CD8-positive, alpha-beta memory T cell (primary cell): Measurements from ENCODE around the gene SHE. TPM values are rescaled to one million over a fixed set of nuclear protein-coding genes. Genes with fewer than 3 reads are reported as not detected.
"Not testable (repeated sequence)": the region's sequence is repeated elsewhere in the genome, so short reads cannot be mapped to it uniquely, and the experiment has no call there.

ENCODE experiments used
- CTCF ChIA-PET: fragments of 350-600 bp; sonication (Branson Sonifier 250); formaldehyde crosslinking; loops from one replicate; lab custom pipeline; 2021; ENCODE audit warnings: antibody characterized with exemption; lab: Charles Lee
- POLR2A ChIA-PET: fragments of 350-600 bp; sonication (Branson Sonifier 250); formaldehyde crosslinking; loops from one replicate; lab custom pipeline; 2021; ENCODE audit warnings: antibody characterized with exemption; lab: Charles Lee
- DNase-seq, 5 donors: peaks; one replicate each; pipeline versions ENCODE4 v3.0.0 to v3.0.0-alpha.2; 2020 to 2022; ENCODE audit warnings: mixed read lengths in 1 of 5
- H3K27ac ChIP-seq: one replicate; pipeline ENCODE4 v1.7.0; 2013; ENCODE audit warnings: low read depth, mild to moderate bottlenecking, low read length, moderate library complexity
- H3K27me3 ChIP-seq: 2 replicates; pipeline ENCODE4 v1.7.0; 2013; ENCODE audit warnings: low read length, mild to moderate bottlenecking; ENCODE audit not compliant: insufficient read depth, poor library complexity, severe bottlenecking
- H3K36me3 ChIP-seq: 2 replicates; pipeline ENCODE4 v1.7.0; 2013; ENCODE audit warnings: mild to moderate bottlenecking, low read length, moderate library complexity; ENCODE audit not compliant: insufficient read depth
- H3K4me1 ChIP-seq: 2 replicates; pipeline ENCODE4 v1.7.0; 2013; ENCODE audit warnings: mild to moderate bottlenecking, low read length, moderate library complexity; ENCODE audit not compliant: insufficient read depth
- H3K4me3 ChIP-seq: 2 replicates; pipeline ENCODE4 v1.7.0; 2013; ENCODE audit warnings: mild to moderate bottlenecking, low read length
- H3K9me3 ChIP-seq: 2 replicates; pipeline ENCODE4 v1.7.0; 2013; ENCODE audit warnings: mild to moderate bottlenecking, low read length
- H3K27ac Mint-ChIP-seq, 8 donors: one replicate each; pipeline ENCODE4 v1.8.0; 2020 to 2021; ENCODE audit warnings: mixed read lengths in 8 of 8, mild to moderate bottlenecking in 6 of 8, inconsistent platforms in 3 of 8, moderate library complexity in 3 of 8
- H3K27me3 Mint-ChIP-seq, 2 donors: one replicate each; pipeline ENCODE4 v1.8.0; 2020 to 2021; ENCODE audit warnings: mixed read lengths in 2 of 2, mild to moderate bottlenecking in 1 of 2, moderate library complexity in 1 of 2
- H3K36me3 Mint-ChIP-seq, 3 donors: one replicate each; pipeline ENCODE4 v1.8.0; 2020 to 2021; ENCODE audit warnings: mixed read lengths in 3 of 3, inconsistent platforms in 1 of 3, mild to moderate bottlenecking in 1 of 3
- H3K4me1 Mint-ChIP-seq, 3 donors: one replicate each; pipeline ENCODE4 v1.8.0; 2020 to 2021; ENCODE audit warnings: mixed read lengths in 3 of 3, inconsistent platforms in 1 of 3, mild to moderate bottlenecking in 1 of 3
- H3K4me3 Mint-ChIP-seq, 7 donors: one replicate each; pipeline ENCODE4 v1.8.0; 2020 to 2021; ENCODE audit warnings: mixed read lengths in 7 of 7, mild to moderate bottlenecking in 6 of 7, moderate library complexity in 4 of 7, inconsistent platforms in 2 of 7
- H3K9me3 Mint-ChIP-seq, 5 donors: one replicate each; pipeline ENCODE4 v1.8.0; 2020 to 2022; ENCODE audit warnings: mixed read lengths in 5 of 5, mild to moderate bottlenecking in 3 of 5, moderate library complexity in 2 of 5, inconsistent platforms in 1 of 5
- polyA plus RNA-seq: library from polyadenylated mRNA; unstranded; fragments of 300-500 nt; fragmentation: Illumina TruSeq; gene quantifications from one replicate; pipeline ENCODE4 v1.2.3, GENCODE V29; 2021
- total RNA-seq, 2 experiments: library from RNA; stranded (reverse); gene quantifications; one replicate each; pipeline ENCODE4 v1.2.3, GENCODE V29; 2021

SHE gene
- total and polyA plus RNA-seq, 3 experiments from 2014 or later: not detected

DNA sequence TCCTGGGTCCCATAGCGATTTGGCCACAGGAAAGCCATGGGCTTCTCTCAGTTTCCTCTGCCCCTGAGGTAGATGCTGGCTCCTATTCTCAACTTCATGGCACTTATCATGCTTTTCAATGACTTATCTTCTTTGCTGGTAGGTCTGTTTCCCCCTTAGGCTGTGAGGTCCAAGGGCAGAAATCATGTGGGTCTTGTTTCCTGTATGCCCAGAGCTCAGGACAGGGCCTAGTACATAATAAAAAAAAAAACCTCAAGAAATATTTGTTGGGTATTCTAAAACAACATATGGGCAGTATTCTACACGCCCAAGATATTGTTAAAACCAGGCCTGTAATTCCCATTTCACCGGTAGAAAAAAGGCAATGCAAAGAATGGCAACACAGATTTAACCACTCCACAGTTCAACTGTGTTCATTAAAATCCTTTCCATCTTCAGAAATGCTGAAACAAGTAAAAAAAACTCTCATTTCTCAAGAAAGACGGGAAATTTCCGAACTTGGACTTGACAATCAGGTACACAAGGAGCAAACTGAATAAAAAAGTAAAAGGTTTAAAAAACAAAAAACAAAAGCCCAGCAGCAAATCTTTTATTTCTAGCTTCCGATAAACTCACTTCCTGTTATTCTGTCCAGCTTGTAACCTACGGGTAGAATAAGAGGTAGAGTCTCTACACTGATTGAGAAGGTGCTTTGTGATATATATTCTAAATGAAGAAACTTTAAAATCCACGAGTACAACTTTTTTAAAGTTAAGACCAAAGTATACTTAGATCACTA, 6.5 kb downstream of the SHE start:
- Histone ChIP-seq H3K4me1 (peaks cover 39% of the 10 kb centered on the region), H3K4me3 (no peak overlapping the region), H3K27ac (no peak overlapping the region), H3K27me3 (peaks cover 3% of the 10 kb centered on the region), H3K9me3 (no peaks in the 10 kb centered on the region), H3K36me3 (no peaks in the 10 kb centered on the region)
- DNase-seq: no peak
- H3K4me3 Mint-ChIP-seq: no peak overlapping the region
- peaks cover 11 to 26% of the 10 kb centered on the region in 2 donors for H3K27me3 Mint-ChIP-seq
- POLR2A ChIA-PET: no interaction called here
- CTCF ChIA-PET: no interaction called here
- peaks cover 35 to 40% (median 39%) of the 10 kb centered on the region in 3 donors for H3K4me1 Mint-ChIP-seq
- peak overlapping the region in 2 of 8 donors; percentile 44 to 64 for H3K27ac Mint-ChIP-seq
- H3K36me3 Mint-ChIP-seq: no peaks in the 10 kb centered on the region
- H3K9me3 Mint-ChIP-seq: no peaks in the 10 kb centered on the region

DNA sequence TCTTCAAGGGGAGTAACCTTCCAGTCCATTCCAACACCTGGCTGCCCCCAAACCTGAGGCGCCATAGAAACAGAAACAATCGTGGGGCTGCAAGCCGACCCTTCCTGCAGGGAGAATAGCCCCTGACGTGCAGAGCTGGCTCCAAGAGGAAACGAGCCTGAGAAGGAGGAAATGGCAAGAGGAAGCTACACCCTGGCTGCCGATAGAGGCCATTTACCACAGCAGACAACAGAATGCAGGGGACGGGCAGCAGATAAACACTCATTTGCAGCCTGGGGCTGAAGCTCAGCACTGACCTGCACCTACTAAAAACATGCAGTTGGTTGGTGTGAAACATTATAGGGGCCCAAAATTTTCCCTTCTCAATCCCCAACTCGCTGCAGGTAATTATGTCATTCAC, 8.9 kb downstream of the SHE start:
- H3K9me3 Mint-ChIP-seq: no peaks in the 10 kb centered on the region
- Histone ChIP-seq H3K27ac (no peak overlapping the region), H3K27me3 (no peaks in the 10 kb centered on the region), H3K9me3 (no peaks in the 10 kb centered on the region), H3K4me1 (peaks cover 39% of the 10 kb centered on the region), H3K36me3 (no peaks in the 10 kb centered on the region), H3K4me3 (no peak overlapping the region)
- peaks cover 35 to 40% (median 36%) of the 10 kb centered on the region in 3 donors for H3K4me1 Mint-ChIP-seq
- peak overlapping the region; percentile 21 to 85 (median 76) for H3K4me3 Mint-ChIP-seq
- CTCF ChIA-PET: interaction anchor here (1.4 kb wide), 1 partner anchor 385 kb away, joined by 5 read pairs; no protein-coding TSS in a partner anchor
- H3K27me3 Mint-ChIP-seq: peaks cover 1 to 4% of the 10 kb centered on the region in 2 donors
- H3K27ac Mint-ChIP-seq: peak overlapping the region in 6 of 8 donors; percentile 4 to 90 (median 68)
- POLR2A ChIA-PET: no interaction called here
- H3K36me3 Mint-ChIP-seq: no peaks in the 10 kb centered on the region
- peak in 1 of 5 donors; percentile 49 for DNase-seq

DNA sequence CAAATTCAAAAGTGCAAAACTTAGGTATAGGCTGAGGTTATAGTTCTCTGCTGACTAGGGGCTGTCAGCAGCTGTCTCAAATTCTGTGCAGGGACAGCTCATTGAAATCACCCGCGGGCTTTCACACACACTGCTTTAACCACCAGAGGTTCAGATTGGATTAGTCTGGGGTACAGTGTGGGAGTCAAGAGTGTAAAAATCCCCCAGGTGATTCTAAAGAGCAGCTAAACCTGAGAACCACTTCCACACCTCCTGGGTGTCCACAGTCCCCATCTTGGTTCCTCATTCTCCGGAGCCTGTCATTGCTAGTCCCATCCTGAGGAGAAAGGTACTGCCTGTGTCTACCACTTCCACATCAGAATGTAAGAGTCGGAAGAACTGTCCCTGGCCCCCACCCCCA, 10.1 kb downstream of the SHE start:
- ChIA-PET POLR2A (no interaction called here), CTCF (interaction anchor here (1.1 kb wide), 1 partner anchor 55 kb away, joined by 3 read pairs; no protein-coding TSS in a partner anchor)
- Histone ChIP-seq H3K9me3 (no peaks in the 10 kb centered on the region), H3K4me1 (peaks cover 37% of the 10 kb centered on the region), H3K4me3 (no peak overlapping the region), H3K27ac (no peak overlapping the region), H3K27me3 (no peaks in the 10 kb centered on the region), H3K36me3 (no peaks in the 10 kb centered on the region)
- Mint-ChIP-seq H3K27ac (peak overlapping the region in 4 of 8 donors; percentile 74 to 90 (median 80)), H3K9me3 (no peaks in the 10 kb centered on the region), H3K36me3 (no peaks in the 10 kb centered on the region), H3K27me3 (peaks cover 1 to 3% of the 10 kb centered on the region in 2 donors), H3K4me3 (peak overlapping the region in 2 of 7 donors; percentile 48 to 53), H3K4me1 (peaks cover 32 to 39% (median 35%) of the 10 kb centered on the region in 3 donors)
- no peak for DNase-seq

DNA sequence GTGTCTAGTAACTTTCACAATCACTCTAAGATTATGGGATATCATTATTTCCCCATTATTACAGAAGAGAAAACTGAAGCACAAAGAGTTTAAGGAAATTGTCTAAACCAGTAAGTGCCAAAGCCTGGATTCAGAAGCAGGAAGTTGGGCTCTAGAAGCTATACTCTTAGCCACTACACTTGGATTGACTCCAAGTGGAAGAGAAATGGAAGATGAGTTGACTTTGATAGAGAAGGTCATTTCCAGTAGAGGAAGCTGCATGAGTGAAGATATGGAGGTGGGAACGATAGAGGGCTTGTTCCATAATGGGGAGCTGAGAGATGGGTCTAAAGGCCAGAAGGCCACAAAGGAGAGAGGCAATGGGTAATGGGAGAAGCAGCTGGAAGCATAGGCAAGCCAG, 11.9 kb downstream of the SHE start:
- peaks cover 21 to 27% (median 26%) of the 10 kb centered on the region in 3 donors for H3K4me1 Mint-ChIP-seq
- Histone ChIP-seq H3K27me3 (no peaks in the 10 kb centered on the region), H3K4me1 (peaks cover 20% of the 10 kb centered on the region), H3K4me3 (no peak overlapping the region), H3K36me3 (no peaks in the 10 kb centered on the region), H3K27ac (no peak overlapping the region), H3K9me3 (no peaks in the 10 kb centered on the region)
- no peaks in the 10 kb centered on the region for H3K9me3 Mint-ChIP-seq
- CTCF ChIA-PET: interaction anchor here (0.9 to 1.8 kb wide), 3 partner anchors 10 to 42 kb away, joined by 3 to 4 read pairs (median 3); no protein-coding TSS in a partner anchor
- no peak for DNase-seq
- peaks cover 0 to 1% of the 10 kb centered on the region in 2 donors for H3K27me3 Mint-ChIP-seq
- H3K27ac Mint-ChIP-seq: no peak overlapping the region
- H3K36me3 Mint-ChIP-seq: no peaks in the 10 kb centered on the region
- H3K4me3 Mint-ChIP-seq: no peak overlapping the region
- POLR2A ChIA-PET: no interaction called here

DNA sequence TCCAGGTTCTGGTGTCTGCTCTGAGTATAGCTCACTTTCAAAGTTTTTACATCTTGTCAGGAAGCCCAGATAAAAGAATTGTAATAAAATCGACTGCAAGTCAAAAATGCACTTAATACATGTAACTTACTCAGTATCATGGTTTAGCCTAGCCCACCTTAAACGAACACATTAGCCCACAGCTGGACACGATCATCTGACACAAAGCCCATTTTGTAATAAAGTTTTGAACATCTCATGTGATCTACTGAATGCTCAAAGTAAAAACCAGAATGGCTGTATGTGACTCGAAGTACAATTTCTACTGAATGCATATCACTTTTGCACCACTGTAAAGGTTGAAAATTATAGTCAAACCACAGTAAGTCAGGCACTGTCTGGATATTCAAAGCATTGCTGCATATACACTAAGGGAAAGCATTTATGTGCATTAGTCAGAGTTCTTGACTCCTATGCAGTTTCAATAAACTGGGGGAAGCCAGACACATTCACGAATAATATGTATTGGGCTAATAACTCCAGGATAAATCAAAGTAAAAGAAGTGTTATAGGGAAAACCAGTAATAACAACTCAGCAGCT, 12.4 kb downstream of the SHE start:
- H3K27ac ChIP-seq: no peak overlapping the region
- ChIA-PET CTCF (interaction anchor here (1.1 to 1.8 kb wide), 2 partner anchors 9 to 10 kb away, joined by 3 to 4 read pairs; no protein-coding TSS in a partner anchor), POLR2A (no interaction called here)
- no peaks in the 10 kb centered on the region for H3K9me3 Mint-ChIP-seq
- H3K4me1 Mint-ChIP-seq: peaks cover 21 to 27% (median 25%) of the 10 kb centered on the region in 3 donors
- peaks cover 19% of the 10 kb centered on the region for H3K4me1 ChIP-seq
- no peaks in the 10 kb centered on the region for H3K36me3 ChIP-seq
- no peaks in the 10 kb centered on the region for H3K27me3 ChIP-seq
- H3K4me3 ChIP-seq: no peak overlapping the region
- H3K27ac Mint-ChIP-seq: no peak overlapping the region
- H3K4me3 Mint-ChIP-seq: no peak overlapping the region
- H3K27me3 Mint-ChIP-seq: peaks cover 0 to 1% of the 10 kb centered on the region in 2 donors
- H3K36me3 Mint-ChIP-seq: no peaks in the 10 kb centered on the region
- no peaks in the 10 kb centered on the region for H3K9me3 ChIP-seq
- DNase-seq: no peak

DNA sequence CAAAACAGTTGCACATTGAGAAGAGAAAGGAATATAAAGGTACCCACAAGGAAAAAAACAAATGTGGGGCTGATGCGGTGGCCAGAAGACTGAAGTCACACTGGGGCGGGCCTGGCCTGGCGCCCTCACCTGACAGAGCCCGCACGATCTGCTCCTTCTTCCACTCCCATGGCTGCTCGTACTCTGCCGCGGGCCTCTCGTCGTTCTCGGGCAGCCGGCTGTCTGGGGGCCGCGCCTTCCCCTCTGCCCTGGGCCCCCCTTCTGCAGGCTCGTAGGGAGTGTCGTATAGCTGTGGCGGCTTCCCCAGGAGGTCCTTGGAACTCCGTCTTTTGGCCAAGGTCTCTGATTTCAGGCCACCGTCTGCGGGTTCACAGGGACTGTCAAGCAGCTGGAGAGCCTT, 13.3 kb downstream of the SHE start:
- CTCF ChIA-PET: no interaction called here
- H3K36me3 Mint-ChIP-seq: no peaks in the 10 kb centered on the region
- POLR2A ChIA-PET: no interaction called here

DNA sequence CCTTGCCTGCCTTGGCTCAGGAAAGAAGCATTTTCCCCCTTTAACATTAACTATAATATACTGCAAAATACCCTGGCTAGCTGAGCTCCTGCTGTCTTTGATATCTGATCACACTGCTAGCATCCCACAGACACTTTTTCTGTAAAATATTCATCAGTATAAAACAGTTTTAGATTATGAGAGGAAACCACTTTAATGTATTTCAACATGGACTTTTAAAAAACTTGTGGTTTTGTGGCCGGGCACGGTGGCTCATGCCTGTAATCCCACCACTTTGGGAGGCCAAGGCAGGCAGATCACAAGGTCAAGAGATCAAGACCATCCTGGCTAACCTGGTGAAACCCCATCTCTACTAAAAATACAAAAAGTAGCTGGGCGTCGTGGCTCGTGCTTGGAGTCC, 15.5 kb downstream of the SHE start:
- H3K27me3 ChIP-seq, H3K4me3 ChIP-seq, H3K27ac ChIP-seq, H3K27ac Mint-ChIP-seq, H3K4me1 Mint-ChIP-seq, H3K4me1 ChIP-seq, H3K36me3 Mint-ChIP-seq, H3K9me3 ChIP-seq, H3K9me3 Mint-ChIP-seq, H3K36me3 ChIP-seq, H3K27me3 Mint-ChIP-seq, DNase-seq, POLR2A ChIA-PET, H3K4me3 Mint-ChIP-seq: not testable (repeated sequence)
- CTCF ChIA-PET: interaction anchor here (0.8 kb wide), 1 partner anchor 273 kb away, joined by 3 read pairs; no protein-coding TSS in a partner anchor

More for the DNA sequence above, 13.3 kb downstream of the SHE start:
- Mint-ChIP-seq H3K4me1 (peaks cover 19 to 25% (median 24%) of the 10 kb centered on the region in 3 donors), H3K27me3 (peaks cover 0 to 1% of the 10 kb centered on the region in 2 donors), H3K27ac (no peak overlapping the region), H3K4me3 (no peak overlapping the region), H3K9me3 (no peaks in the 10 kb centered on the region)
- Histone ChIP-seq H3K4me3 (no peak overlapping the region), H3K4me1 (peaks cover 18% of the 10 kb centered on the region), H3K36me3 (no peaks in the 10 kb centered on the region), H3K27me3 (no peaks in the 10 kb centered on the region), H3K9me3 (no peaks in the 10 kb centered on the region), H3K27ac (no peak overlapping the region)
- DNase-seq: no peak
